HG03097 (cell line): ENCODE data around the gene MBLAC1.
"Not testable (repeated sequence)": the region's sequence is repeated elsewhere in the genome, so short reads cannot be mapped to it uniquely, and the experiment has no call there.

Experiments
- ATAC-seq: cut with Tn5 transposase; IDR thresholded peaks from one replicate; pipeline ENCODE4 v1.9.1; 2021; ENCODE audit not compliant: unreplicated experiment, low FRiP score

Gene MBLAC1

DNA sequence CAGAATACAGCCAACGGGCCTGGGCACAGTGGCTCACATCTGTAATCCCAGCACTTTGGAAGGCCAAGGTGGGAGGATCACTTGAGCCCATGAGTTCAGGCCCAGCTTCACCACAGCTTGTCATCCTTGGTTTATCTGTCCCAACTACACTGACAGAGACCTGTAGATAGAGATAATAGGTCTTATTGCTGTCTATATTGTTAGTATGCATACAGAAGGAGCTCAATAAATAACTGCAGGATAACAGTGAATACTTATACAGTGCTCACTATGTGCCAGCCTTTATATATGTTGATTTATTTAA, 6.1 kb upstream of the MBLAC1 start:
- ATAC-seq: no peak

DNA sequence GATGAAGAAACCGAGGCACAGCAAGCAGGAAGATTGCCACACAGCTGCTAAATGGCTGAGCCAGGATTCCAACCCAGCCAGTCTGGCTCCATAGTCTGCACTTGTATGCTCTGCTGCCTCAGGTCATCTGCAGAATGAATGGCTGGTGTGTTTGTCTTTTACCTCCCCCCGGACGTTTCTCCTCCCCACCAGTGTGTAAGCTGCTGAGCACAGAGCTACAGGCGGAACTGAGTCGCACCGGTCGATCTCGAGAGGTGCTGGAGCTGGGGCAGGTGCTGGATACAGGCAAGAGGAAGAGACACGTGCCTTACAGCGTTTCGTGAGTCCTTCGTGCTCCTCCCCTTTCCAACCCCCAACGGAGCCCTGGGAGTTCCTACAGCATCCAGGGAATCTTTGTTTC, 4.7 kb upstream of the MBLAC1 start:
- ATAC-seq: no peak

DNA sequence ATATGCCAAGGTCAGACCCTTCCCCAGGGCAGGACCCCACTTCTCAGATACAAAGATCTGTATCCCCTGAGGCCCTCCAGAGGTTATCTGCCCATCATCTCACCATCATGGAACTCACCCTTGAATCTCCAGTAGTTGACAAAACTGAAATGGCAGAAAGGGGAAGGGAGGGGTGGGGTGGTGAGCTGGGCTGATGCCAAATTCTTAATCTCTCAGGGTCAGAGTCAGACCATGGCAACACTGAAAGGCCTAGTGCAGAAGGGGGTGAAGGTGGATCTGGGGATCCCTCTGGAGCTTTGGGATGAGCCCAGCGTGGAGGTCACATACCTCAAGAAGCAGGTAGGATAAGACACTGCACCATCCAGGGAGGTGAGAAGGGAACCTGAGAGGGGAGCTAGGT, 4.2 kb upstream of the MBLAC1 start:
- ATAC-seq: no peak

GRCh38 chr7:100124301-100125230, 2.2 kb upstream of the MBLAC1 start:
- ATAC-seq: no peak

GRCh38 chr7:100126239-100126930, 382 bp upstream of the MBLAC1 start:
- ATAC-seq: peak; percentile 40

GRCh38 chr7:100127866-100128636, 1.3 kb downstream of the MBLAC1 start:
- ATAC-seq: no peak

DNA sequence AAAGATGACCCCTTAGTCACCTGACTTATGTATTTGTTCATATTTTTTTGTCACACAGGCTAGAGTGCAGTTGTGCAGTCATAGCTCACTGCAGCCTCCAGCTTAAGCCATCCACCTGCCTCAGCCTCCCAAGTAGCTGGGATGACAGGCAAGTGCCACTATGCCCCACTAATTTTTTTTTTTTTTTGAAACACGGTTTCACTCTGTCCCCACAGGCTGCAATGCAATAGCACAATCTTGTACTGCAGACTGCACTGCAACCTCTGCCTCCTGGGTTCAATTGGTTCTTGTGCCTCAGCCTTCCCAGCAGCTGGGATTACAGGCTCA, 1.8 kb downstream of the MBLAC1 start:
- no peak for ATAC-seq

DNA sequence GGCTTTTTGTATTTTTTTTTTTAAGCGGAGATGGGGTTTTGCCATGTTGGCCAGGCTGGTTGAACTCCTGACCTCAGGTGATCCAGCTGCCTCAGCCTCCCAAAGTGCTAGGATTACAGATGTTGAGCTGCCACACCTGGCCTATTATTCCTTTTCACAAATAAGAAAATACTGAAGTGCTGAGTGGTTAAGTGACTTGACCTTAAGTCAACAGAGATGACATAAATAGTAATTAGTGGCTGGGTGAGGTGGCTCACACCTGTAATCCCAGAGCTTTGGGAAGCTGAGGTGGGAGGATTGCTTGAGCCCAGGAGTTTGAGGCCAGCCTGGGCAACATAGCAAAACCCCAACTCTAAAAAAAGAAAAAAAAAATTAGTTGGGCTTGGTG, 3.4 kb downstream of the MBLAC1 start:
- not testable (repeated sequence) for ATAC-seq

DNA sequence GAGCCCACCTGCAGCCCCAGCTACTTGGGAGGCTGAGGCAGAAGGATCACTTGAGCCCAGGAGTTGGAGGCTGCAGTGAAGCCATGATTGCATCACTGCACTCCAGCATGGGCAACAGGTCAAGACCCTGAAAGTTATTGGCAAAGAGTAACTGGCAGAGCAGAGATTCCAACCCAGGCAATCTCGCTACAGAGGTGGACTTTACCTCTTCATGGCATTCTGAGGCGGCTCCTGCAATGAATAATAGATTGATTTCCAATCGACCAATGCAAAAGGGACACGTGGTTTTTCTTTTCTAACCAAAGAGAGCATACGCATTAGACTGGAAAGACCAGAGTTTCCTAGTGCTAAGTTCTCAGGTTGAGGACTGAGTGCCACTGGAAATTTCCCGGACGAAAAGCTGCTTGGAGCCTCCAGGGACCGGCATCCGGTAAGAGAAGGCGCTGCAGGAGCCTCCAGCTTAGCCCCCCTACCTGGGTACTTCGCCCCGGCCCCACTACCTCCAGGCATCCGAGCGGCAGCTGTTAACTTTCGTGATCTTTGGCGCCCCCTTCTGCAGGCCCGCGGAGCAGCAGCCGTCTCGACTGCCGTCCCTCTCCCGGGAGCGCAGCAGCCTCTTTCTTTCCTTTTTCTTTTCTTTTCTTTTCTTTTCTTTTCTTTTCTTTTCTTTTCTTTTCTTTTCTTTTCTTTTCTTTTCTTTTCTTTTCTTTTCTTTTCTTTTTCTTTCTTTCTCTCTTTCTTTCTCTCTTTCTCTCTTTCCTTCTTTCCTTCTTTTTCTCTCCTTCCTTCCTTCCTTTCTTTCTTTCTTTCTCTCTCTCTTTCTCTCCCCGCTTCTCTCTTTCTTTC, 4.1 kb downstream of the MBLAC1 start:
- ATAC-seq: no peak

- ATAC-seq: no peak
Measured at GRCh38 chr7:100132126-100132525, 5.4 kb downstream of the MBLAC1 start.

- peak; percentile 49 for ATAC-seq
Measured at GRCh38 chr7:100132697-100133151, 6.0 kb downstream of the MBLAC1 start.

DNA sequence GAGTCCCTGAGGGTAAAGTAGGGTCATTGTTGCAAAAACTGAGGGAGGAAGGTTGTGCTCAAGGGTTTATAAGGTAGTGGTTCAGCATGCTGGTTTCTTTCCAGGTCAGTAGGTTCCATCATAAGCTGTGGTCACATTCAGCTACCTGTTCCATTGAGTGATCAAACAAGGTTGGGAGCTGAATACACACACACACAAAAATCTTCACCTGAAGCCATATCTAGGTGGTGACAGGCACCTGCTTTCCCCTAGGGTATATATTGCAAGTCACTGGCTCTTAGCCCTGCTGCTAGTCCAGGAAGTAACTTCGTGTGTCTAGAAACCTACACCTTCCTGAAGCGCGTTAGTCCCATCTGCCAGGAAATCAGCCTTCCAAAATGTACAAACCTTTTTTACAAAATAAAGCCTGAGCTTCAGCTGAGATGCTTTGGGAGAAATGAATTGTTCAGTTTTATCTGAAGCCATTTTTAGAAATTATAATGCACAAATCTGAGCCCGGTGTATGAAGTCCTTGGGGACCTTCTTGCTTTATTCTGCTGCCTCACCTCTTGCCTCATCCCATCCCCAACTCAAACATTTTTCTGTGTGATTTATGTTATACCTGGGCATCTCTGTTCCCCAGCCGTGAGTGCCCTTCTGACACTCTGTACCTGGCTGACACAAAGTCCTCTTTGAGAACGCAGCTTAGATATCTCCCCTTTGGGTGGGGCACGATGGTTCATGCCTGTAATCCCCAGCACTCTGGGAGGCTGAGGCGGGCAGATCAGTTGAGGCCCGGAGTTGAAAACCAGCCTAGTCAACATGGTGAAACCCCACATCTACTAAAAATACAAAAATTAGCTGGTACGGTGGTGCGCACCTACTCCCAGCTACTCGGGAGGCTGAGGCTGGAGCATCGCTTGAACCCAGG, 11.3 kb downstream of the MBLAC1 start:
- no peak for ATAC-seq

- no peak for ATAC-seq
Measured at GRCh38 chr7:100141555-100141949, 14.8 kb downstream of the MBLAC1 start.

GRCh38 chr7:100142461-100142860, 15.7 kb downstream of the MBLAC1 start:
- no peak for ATAC-seq

DNA sequence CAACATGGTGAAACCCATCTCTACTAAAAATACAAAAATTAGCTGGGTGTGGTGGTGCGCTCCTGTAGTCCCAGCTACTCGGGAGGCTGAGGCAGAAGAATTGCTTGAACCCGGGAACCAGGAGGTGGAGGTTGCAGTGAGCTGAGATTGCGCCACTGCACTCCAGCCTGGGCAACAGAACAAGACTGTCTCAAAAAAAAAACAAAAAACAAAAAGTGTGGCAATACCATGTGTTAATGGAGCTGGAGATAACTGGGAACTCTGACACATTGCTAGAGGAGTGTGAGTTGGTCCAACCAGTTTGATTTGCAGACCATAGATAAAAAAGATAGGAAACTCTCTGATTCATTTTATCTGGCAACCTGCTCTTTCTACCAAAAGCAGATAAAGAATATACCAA, 19.6 kb downstream of the MBLAC1 start:
- not testable (repeated sequence) for ATAC-seq

- ATAC-seq: no peak
Measured at GRCh38 chr7:100147278-100147677, 20.5 kb downstream of the MBLAC1 start.

DNA sequence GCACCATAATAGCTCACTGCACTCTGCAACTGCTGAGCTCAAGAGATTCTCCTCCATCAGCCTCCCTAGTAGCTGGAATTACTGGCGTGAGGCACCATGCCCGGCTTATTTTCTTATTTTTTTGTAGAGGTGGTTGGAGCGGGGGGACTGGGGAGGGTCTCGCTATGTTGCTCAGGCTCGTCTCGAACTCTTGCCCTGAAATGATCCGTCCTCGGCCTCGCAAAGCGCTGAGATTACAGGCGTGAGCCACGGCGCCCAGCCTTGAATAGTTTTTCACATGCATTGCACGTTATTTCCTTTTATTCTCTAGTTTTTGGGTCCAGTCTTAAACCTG, 21.4 kb downstream of the MBLAC1 start:
- ATAC-seq: no peak

DNA sequence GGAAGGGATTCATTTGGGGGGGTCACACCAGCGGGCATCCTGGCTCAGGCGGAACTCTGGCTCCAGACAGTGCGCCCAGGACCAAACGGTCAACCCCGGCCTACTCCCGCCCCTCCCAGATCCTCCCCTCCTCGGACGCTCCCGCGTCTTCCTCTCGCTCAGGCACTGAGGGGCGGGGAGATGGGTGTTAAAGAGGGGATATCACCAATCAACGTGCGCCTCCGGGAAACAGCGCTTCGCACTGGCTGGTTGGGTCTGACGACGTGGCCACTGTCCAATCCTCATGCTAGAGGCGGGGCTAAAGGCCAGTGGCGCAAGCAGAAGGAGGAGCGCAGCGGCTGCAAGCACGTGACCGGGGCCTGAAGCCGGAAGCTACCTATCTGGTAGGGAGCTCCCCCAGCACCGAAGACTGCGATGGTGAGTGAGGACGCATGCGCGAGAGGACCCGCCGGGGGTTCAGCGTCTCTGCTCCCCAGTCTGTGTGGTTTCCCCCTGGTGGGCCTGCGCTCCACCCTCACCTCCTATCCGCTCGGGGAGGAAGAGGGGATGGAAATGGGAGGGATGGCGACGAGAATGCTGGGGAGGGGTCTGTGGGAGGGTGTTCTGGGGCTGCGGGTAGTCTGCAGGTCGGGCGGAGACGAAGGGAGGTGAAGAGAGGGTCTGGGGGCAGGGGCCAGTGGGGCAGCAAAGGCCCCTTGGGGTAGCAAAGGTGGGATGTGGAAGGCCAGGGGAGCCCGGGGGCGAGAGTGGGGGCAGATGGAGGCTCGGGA, 22.0 kb downstream of the MBLAC1 start, which contains the start of gene LAMTOR4:
Gene LAMTOR4 (plus strand): TSS at position 360 of the 770 bp plus-strand sequence. CDS start 55 bp downstream, at position 415.
- peak; percentile 98 for ATAC-seq

DNA sequence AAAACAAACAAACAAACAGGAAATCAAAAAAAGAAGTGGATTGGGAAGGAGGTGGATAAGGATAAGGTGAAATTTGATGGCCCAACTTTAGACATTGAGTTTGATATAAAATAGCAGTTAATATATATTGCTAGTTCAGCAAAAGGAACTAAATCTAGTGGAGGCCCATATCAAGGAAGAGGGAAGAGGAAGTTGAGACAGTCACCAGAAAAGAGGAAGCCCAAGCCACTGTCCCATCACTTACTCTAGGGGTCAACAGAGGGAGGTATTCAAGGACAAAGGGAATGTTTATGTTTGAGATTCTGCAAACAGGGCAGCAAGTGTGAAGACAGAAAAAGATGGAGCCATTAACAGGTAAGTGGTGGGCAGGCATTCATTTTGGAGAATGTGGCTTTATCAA, 25.6 kb downstream of the MBLAC1 start:
- no peak for ATAC-seq
